SKM-1 treated with dmso at 0.1 percent for 144 hours (cell line): Measurements from ENCODE around the gene GCNA.

ENCODE experiments used
- DNase-seq: peaks from one replicate; lab custom pipeline; 2025; ENCODE audit not compliant: unreplicated experiment; lab: John Stamatoyannopoulos, UW

Gene GCNA

GRCh38 chrX:71578253-71579135, at the start of gene GCNA:
Gene GCNA (plus strand): TSS chrX:71578437. CDS start chrX:71580822, 2,385 bp downstream.
- no peak for DNase-seq

GRCh38 chrX:71532078-71532752, 46.0 kb upstream of the GCNA start:
- DNase-seq = peak; percentile 12

GRCh38 chrX:71532753-71533425, 45.3 kb upstream of the GCNA start, which contains the start of gene OGT:
Gene OGT (plus strand): TSS chrX:71533104. CDS start chrX:71533300, 196 bp downstream.
- DNase-seq = peak; percentile 91

GRCh38 chrX:71533516-71533850, 44.8 kb upstream of the GCNA start:
- DNase-seq = no peak

GRCh38 chrX:71533851-71534561, 44.2 kb upstream of the GCNA start:
- DNase-seq = no peak

GRCh38 chrX:71534773-71535544, 43.3 kb upstream of the GCNA start:
- DNase-seq = no peak

- no peak for DNase-seq
Observed at GRCh38 chrX:71536285-71536684, 42.0 kb upstream of the GCNA start.

- no peak for DNase-seq
Observed at GRCh38 chrX:71537743-71538142, 40.5 kb upstream of the GCNA start.

GRCh38 chrX:71540801-71541200, 37.4 kb upstream of the GCNA start:
- DNase-seq = no peak

- peak; percentile 47 for DNase-seq
Observed at GRCh38 chrX:71541210-71542022, 36.8 kb upstream of the GCNA start.

- no peak for DNase-seq
Observed at GRCh38 chrX:71542411-71542810, 35.8 kb upstream of the GCNA start.

GRCh38 chrX:71542825-71543224, 35.4 kb upstream of the GCNA start:
- DNase-seq = no peak

- no peak for DNase-seq
Observed at GRCh38 chrX:71543316-71543715, 34.9 kb upstream of the GCNA start.

- DNase-seq = no peak
Observed at GRCh38 chrX:71545364-71545763, 32.9 kb upstream of the GCNA start.

- DNase-seq = no peak
Observed at GRCh38 chrX:71546879-71547278, 31.4 kb upstream of the GCNA start.

- DNase-seq = no peak
Observed at GRCh38 chrX:71547339-71547738, 30.9 kb upstream of the GCNA start.

GRCh38 chrX:71549986-71550385, 28.3 kb upstream of the GCNA start:
- DNase-seq = peak; percentile 2

GRCh38 chrX:71550578-71550977, 27.7 kb upstream of the GCNA start:
- no peak for DNase-seq

- no peak for DNase-seq
Observed at GRCh38 chrX:71556036-71556435, 22.2 kb upstream of the GCNA start.

- DNase-seq = no peak
Observed at GRCh38 chrX:71558920-71559319, 19.3 kb upstream of the GCNA start.
